NCI-H774 (cell line): Measurements from ENCODE around the gene CEP170B.
A peak's percentile ranks its signal among the peaks of the same experiment; 100 is the strongest.
"Not testable (repeated sequence)": the region's sequence is repeated elsewhere in the genome, so short reads cannot be mapped to it uniquely, and the experiment has no call there.

Experiments used
- DNase-seq: peaks from one replicate; lab custom pipeline; 2025; lab: John Stamatoyannopoulos, UW

CEP170B gene

GRCh38 chr14:104891664-104892530, 26.8 kb downstream of the CEP170B start:
- no peak for DNase-seq

GRCh38 chr14:104892531-104893434, 27.7 kb downstream of the CEP170B start:
- no peak for DNase-seq

- no peak for DNase-seq
Measured at GRCh38 chr14:104893435-104894207, 28.6 kb downstream of the CEP170B start.

- DNase-seq, result no peak
Measured at GRCh38 chr14:104894331-104895206, 29.5 kb downstream of the CEP170B start.

- DNase-seq, result no peak
Measured at GRCh38 chr14:104895207-104895785, 30.2 kb downstream of the CEP170B start.

GRCh38 chr14:104895786-104896661, 31.0 kb downstream of the CEP170B start:
- peak; percentile 82 for DNase-seq

- DNase-seq, result no peak
Measured at GRCh38 chr14:104897330-104898194, 32.5 kb downstream of the CEP170B start.

- DNase-seq, result no peak
Measured at GRCh38 chr14:104898195-104898558, 33.1 kb downstream of the CEP170B start.

- no peak for DNase-seq
Measured at GRCh38 chr14:104898870-104899510, 33.9 kb downstream of the CEP170B start.

- DNase-seq, result no peak
Measured at GRCh38 chr14:104899781-104900180, 34.7 kb downstream of the CEP170B start.

- DNase-seq, result no peak
Measured at GRCh38 chr14:104900639-104901512, 35.8 kb downstream of the CEP170B start.

- DNase-seq, result no peak
Measured at GRCh38 chr14:104903990-104904389, 38.9 kb downstream of the CEP170B start.

GRCh38 chr14:104904650-104905578, 39.8 kb downstream of the CEP170B start:
- DNase-seq, result not testable (repeated sequence)

- DNase-seq, result not testable (repeated sequence)
Measured at GRCh38 chr14:104905579-104905933, 40.5 kb downstream of the CEP170B start.

- DNase-seq, result no peak
Measured at GRCh38 chr14:104908303-104908702, 43.2 kb downstream of the CEP170B start.

GRCh38 chr14:104912053-104912452, 47.0 kb downstream of the CEP170B start:
- DNase-seq, result no peak
